Measurements from ENCODE around the gene NPW. TPM values are rescaled to one million over a fixed set of nuclear protein-coding genes. Genes with fewer than 3 reads are reported as not detected.

NPW gene
- polyA plus RNA-seq, 1 donor (not counting 4 experiments of a cell fraction or from before 2014, with no cell fraction given): not detected

DNA sequence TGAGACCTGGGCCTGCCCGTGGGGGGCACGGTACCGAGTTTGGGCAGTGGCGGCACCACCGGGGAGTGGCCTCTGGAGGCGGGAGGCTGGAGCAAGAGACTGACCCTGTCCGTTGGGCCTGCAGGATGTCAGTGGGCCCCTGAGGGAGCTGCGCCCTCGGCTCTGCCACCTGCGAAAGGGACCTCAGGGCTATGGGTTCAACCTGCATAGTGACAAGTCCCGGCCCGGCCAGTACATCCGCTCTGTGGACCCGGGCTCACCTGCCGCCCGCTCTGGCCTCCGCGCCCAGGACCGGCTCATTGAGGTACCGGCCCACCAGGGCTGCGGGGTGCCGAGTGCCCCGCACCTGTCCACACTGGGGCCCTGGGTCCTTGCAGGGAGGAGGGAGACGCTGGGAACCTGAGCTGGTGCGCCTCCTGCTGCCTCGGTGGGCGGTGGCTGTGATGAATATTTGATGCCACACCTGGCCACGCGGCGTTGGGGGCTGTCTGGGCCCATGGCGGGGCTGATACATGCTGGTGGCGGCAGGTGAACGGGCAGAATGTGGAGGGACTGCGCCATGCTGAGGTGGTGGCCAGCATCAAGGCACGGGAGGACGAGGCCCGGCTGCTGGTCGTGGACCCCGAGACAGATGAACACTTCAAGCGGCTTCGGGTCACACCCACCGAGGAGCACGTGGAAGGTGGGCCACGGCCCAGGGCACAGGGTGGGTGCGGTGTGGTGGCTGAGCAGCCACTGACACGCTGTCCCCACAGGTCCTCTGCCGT lies 16.8 kb downstream of the NPW start:
- Histone ChIP-seq H3K4me3 (ENCODE audit: control insufficient read depth in 2 of 3, extremely low read depth in 1 of 3, insufficient read depth in 2 of 3, low read depth in 1 of 3, low read length in 3 of 3) (no peak overlapping the region), H3K27me3 (ENCODE audit: control insufficient read depth, extremely low read depth, insufficient read depth, low read length) (no peaks in the 10 kb centered on the region), H3K9me1 (ENCODE audit: control insufficient read depth, extremely low read depth, insufficient read depth, low read length) (no peaks in the 10 kb centered on the region), H3K4me1 (ENCODE audit: control insufficient read depth, extremely low read depth, insufficient read depth, low read length) (peaks cover 9% of the 10 kb centered on the region), H3K27ac (ENCODE audit: control insufficient read depth, insufficient read depth, low read length) (no peak overlapping the region), H3K9me3 (ENCODE audit: control insufficient read depth, low read depth, low read length) (no peaks in the 10 kb centered on the region), H3K4me2 (ENCODE audit: control insufficient read depth, extremely low read depth, insufficient read depth, low read depth, low read length) (no peak overlapping the region), H3K79me2 (ENCODE audit: control insufficient read depth, insufficient read depth, low read length) (no peaks in the 10 kb centered on the region), H3K36me3 (ENCODE audit: control insufficient read depth in 2 of 2, extremely low read depth in 1 of 2, insufficient read depth in 2 of 2, low read length in 2 of 2) (peaks cover 0 to 3% of the 10 kb centered on the region in 2 experiments), H4K20me1 (ENCODE audit: control insufficient read depth, extremely low read depth, insufficient read depth, low read length) (no peaks in the 10 kb centered on the region), H2AFZ (ENCODE audit: control insufficient read depth, low read length) (no peak overlapping the region), H3K9ac (ENCODE audit: control insufficient read depth, extremely low read depth, insufficient read depth, low read length) (no peak overlapping the region)
- dilution Hi-C loops (cut with MboI; ENCODE audit: extremely low pct_ligation_motif_present, low sequenced_read_pairs): no loop called here
- FAIRE-seq: no peak
- no peak for DNase-seq (ENCODE audit: low read depth, low spot score)
- TF ChIP-seq, protein P1, sequence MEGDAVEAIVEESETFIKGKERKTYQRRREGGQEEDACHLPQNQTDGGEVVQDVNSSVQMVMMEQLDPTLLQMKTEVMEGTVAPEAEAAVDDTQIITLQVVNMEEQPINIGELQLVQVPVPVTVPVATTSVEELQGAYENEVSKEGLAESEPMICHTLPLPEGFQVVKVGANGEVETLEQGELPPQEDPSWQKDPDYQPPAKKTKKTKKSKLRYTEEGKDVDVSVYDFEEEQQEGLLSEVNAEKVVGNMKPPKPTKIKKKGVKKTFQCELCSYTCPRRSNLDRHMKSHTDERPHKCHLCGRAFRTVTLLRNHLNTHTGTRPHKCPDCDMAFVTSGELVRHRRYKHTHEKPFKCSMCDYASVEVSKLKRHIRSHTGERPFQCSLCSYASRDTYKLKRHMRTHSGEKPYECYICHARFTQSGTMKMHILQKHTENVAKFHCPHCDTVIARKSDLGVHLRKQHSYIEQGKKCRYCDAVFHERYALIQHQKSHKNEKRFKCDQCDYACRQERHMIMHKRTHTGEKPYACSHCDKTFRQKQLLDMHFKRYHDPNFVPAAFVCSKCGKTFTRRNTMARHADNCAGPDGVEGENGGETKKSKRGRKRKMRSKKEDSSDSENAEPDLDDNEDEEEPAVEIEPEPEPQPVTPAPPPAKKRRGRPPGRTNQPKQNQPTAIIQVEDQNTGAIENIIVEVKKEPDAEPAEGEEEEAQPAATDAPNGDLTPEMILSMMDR (optimal IDR thresholded peaks at IDR 0.05 in 1 of 3, IDR thresholded peaks at IDR 0.05 in 1 of 3, conservative IDR thresholded peaks at IDR 0.05 in 1 of 3; ENCODE audit: extremely low read depth in 1 of 3, insufficient read depth in 2 of 3, low read length in 3 of 3): no peak
- no peak for TF ChIP-seq EZH2 (IDR thresholded peaks at IDR 0.05; ENCODE audit: low read length)

DNA sequence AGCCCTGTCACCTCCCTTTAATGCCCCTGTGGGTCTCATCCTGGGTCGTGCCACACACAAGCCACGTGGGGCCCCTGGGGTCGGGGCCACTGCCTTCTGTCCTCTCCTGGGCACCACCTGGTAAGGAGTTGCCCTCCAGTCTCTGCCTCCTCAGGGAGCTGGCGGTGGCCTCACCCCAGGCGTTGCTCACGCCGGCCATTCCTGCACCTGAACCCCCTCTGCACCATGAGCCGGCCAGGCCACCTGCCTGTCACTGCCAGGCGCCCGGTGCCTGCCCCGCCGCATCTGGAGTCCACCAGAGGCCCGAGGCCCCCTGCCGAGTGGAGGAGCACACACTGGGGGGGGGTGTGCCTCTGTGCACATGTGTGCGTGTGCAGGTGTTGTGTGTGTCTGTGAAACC lies 17.5 kb downstream of the NPW start:
- H3K4me1 ChIP-seq (ENCODE audit: control insufficient read depth, extremely low read depth, insufficient read depth, low read length): peaks cover 9% of the 10 kb centered on the region
- H4K20me1 ChIP-seq (ENCODE audit: control insufficient read depth, extremely low read depth, insufficient read depth, low read length): no peaks in the 10 kb centered on the region
- H3K4me2 ChIP-seq (ENCODE audit: control insufficient read depth, extremely low read depth, insufficient read depth, low read depth, low read length): no peak overlapping the region
- no peaks in the 10 kb centered on the region for H3K9me3 ChIP-seq (ENCODE audit: control insufficient read depth, low read depth, low read length)
- TF ChIP-seq EZH2 (IDR thresholded peaks at IDR 0.05; ENCODE audit: low read length): no peak
- TF ChIP-seq, protein P1 (optimal IDR thresholded peaks at IDR 0.05 in 1 of 3, IDR thresholded peaks at IDR 0.05 in 1 of 3, conservative IDR thresholded peaks at IDR 0.05 in 1 of 3; ENCODE audit: extremely low read depth in 1 of 3, insufficient read depth in 2 of 3, low read length in 3 of 3): no peak
- H3K79me2 ChIP-seq (ENCODE audit: control insufficient read depth, insufficient read depth, low read length): no peaks in the 10 kb centered on the region
- FAIRE-seq (no peak), DNase-seq (ENCODE audit: low read depth, low spot score) (no peak)
- no peaks in the 10 kb centered on the region for H3K27me3 ChIP-seq (ENCODE audit: control insufficient read depth, extremely low read depth, insufficient read depth, low read length)
- H3K4me3 ChIP-seq (ENCODE audit: control insufficient read depth in 2 of 3, extremely low read depth in 1 of 3, insufficient read depth in 2 of 3, low read depth in 1 of 3, low read length in 3 of 3): no peak overlapping the region
- peaks cover 0 to 3% of the 10 kb centered on the region in 2 experiments for H3K36me3 ChIP-seq (ENCODE audit: control insufficient read depth in 2 of 2, extremely low read depth in 1 of 2, insufficient read depth in 2 of 2, low read length in 2 of 2)
- H3K9ac ChIP-seq (ENCODE audit: control insufficient read depth, extremely low read depth, insufficient read depth, low read length): no peak overlapping the region
- no peak overlapping the region for H2AFZ ChIP-seq (ENCODE audit: control insufficient read depth, low read length)
- no peaks in the 10 kb centered on the region for H3K9me1 ChIP-seq (ENCODE audit: control insufficient read depth, extremely low read depth, insufficient read depth, low read length)
- dilution Hi-C loops (cut with MboI; ENCODE audit: extremely low pct_ligation_motif_present, low sequenced_read_pairs): no loop called here
- no peak overlapping the region for H3K27ac ChIP-seq (ENCODE audit: control insufficient read depth, insufficient read depth, low read length)

Measured in keratinocyte (primary cell).